CD4-positive, alpha-beta T cell (primary cell): ENCODE data around the gene MAD2L1. TPM values are rescaled to one million over a fixed set of nuclear protein-coding genes. Genes with fewer than 3 reads are reported as not detected.

Experiments
- ATAC-seq: fragments of 200-7000 bp; cut with Tn5 transposase; one replicate; pipeline ENCODE4 v1.10.0; 2022; ENCODE audit warnings: mild to moderate bottlenecking; ENCODE audit not compliant: poor library complexity
- CTCF ChIA-PET: fragments of 350-600 bp; sonication (Branson Sonifier 250); formaldehyde crosslinking; loops from one replicate; lab custom pipeline; 2021; ENCODE audit warnings: antibody characterized with exemption, inconsistent platforms; lab: Charles Lee
- POLR2A ChIA-PET: fragments of 350-600 bp; sonication (Branson Sonifier 250); formaldehyde crosslinking; loops from one replicate; lab custom pipeline; 2021; ENCODE audit warnings: antibody characterized with exemption, inconsistent platforms; lab: Charles Lee
- DNase-seq, 14 experiments: peaks; one replicate each; pipeline ENCODE4 v3.0.0-alpha.2; 2013 to 2020; ENCODE audit warnings: mixed read lengths in 2 of 14
- H3K27ac ChIP-seq, 2 donors: one replicate each; pipeline versions ENCODE4 v1.5.1 to v1.7.0; 2013; ENCODE audit warnings: low read length in 2 of 2, low read depth in 1 of 2, mild to moderate bottlenecking in 1 of 2
- H3K27me3 ChIP-seq, 2 experiments: 1 replicate in 1 of 2; 2 replicates in 1 of 2; pipeline versions ENCODE4 v1.6.1 to v1.7.0; 2013; ENCODE audit warnings: low read length in 2 of 2, control low read depth in 1 of 2, mild to moderate bottlenecking in 1 of 2, moderate library complexity in 1 of 2; ENCODE audit not compliant: insufficient read depth in 2 of 2, control insufficient read depth in 1 of 2
- H3K36me3 ChIP-seq: one replicate; pipeline ENCODE4 v1.6.1; 2013; ENCODE audit warnings: low read length, control low read depth; ENCODE audit not compliant: insufficient read depth
- H3K4me1 ChIP-seq: one replicate; pipeline ENCODE4 v1.6.1; 2013; ENCODE audit warnings: low read length, control low read depth; ENCODE audit not compliant: insufficient read depth
- H3K4me3 ChIP-seq: one replicate; pipeline ENCODE4 v1.5.1; 2013; ENCODE audit warnings: mild to moderate bottlenecking, low read length, moderate library complexity
- H3K9me3 ChIP-seq, 2 experiments: 1 replicate in 1 of 2; 2 replicates in 1 of 2; pipeline versions ENCODE4 v1.6.1 to v1.7.0; 2013; ENCODE audit warnings: low read length in 2 of 2, mild to moderate bottlenecking in 2 of 2, control low read depth in 1 of 2, moderate library complexity in 1 of 2; ENCODE audit not compliant: control insufficient read depth in 1 of 2, insufficient read depth in 1 of 2
- H3K27ac Mint-ChIP-seq: one replicate; pipeline ENCODE4 v1.8.0; 2020; ENCODE audit warnings: mixed read lengths
- H3K27me3 Mint-ChIP-seq: one replicate; pipeline ENCODE4 v1.8.0; 2021; ENCODE audit warnings: mixed read lengths
- H3K36me3 Mint-ChIP-seq: one replicate; pipeline ENCODE4 v1.8.0; 2021; ENCODE audit warnings: low read depth, mixed read lengths
- H3K4me1 Mint-ChIP-seq: one replicate; pipeline ENCODE4 v1.8.0; 2021; ENCODE audit warnings: low read depth, mixed read lengths
- H3K4me3 Mint-ChIP-seq: one replicate; pipeline ENCODE4 v1.8.0; 2020; ENCODE audit warnings: mild to moderate bottlenecking, mixed read lengths
- H3K9me3 Mint-ChIP-seq: one replicate; pipeline ENCODE4 v1.8.0; 2020; ENCODE audit warnings: mixed read lengths
- CTCF ChIP-seq: fragments of 200-600 bp; IDR thresholded peaks from one replicate; pipeline ENCODE4 v1.8.0; 2022; ENCODE audit warnings: antibody characterized with exemption, mild to moderate bottlenecking
- intact Hi-C, 2 experiments: fragments of 100-400 bp; cut with DNase I in 1 of 2; cut with micrococcal nuclease in 1 of 2; formaldehyde crosslinking; loops; one replicate each; pipeline versions ENCODE4 v1.15.1 to v1.9.0; 2023 to 2025; cut with DNase I, micrococcal nuclease
- total RNA-seq, 174 experiments: library from RNA in 2 of 174; stranded (reverse) in 2 of 174; gene quantifications; one replicate each; pipeline ENCODE4 v1.2.3 and lab custom pipeline; 2021 to 2026

Gene MAD2L1
- total RNA-seq, 2 experiments from 2014 or later = 4.6 to 5.6 TPM

DNA sequence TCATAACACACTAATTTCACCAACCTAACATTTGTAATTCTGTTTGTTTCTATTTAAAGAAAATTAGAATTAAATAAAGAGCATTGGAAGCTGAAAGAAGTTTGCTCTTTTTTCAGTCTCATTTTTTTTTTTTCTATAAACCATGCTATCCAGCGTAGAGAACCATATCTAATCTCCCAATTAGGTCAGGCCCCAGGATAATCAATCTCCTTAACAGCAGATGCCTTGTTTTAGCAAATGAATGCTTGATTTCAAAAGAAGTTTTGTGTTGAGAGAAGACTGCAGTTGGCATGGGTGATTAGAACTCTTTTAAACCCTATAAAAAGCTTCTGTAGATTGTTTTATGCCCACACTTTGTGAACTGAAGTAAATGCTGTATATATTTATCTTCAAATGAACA lies 15.6 kb upstream of the MAD2L1 start:
- Histone ChIP-seq H3K36me3 (no peaks in the 10 kb centered on the region), H3K27me3 (no peaks in the 10 kb centered on the region), H3K4me3 (no peak overlapping the region), H3K27ac (no peak overlapping the region), H3K9me3 (peaks cover 0 to 3% of the 10 kb centered on the region in 2 experiments), H3K4me1 (no peaks in the 10 kb centered on the region)
- TF ChIP-seq CTCF = no peak
- ATAC-seq = no peak
- intact Hi-C loops = no loop called here
- no peaks in the 10 kb centered on the region for H3K4me1 Mint-ChIP-seq
- ChIA-PET CTCF (no interaction called here), POLR2A (no interaction called here)
- DNase-seq = no peak
- no peaks in the 10 kb centered on the region for H3K9me3 Mint-ChIP-seq
- H3K4me3 Mint-ChIP-seq = no peak overlapping the region
- no peak overlapping the region for H3K27ac Mint-ChIP-seq
- peaks cover 11% of the 10 kb centered on the region for H3K27me3 Mint-ChIP-seq
- no peaks in the 10 kb centered on the region for H3K36me3 Mint-ChIP-seq

DNA sequence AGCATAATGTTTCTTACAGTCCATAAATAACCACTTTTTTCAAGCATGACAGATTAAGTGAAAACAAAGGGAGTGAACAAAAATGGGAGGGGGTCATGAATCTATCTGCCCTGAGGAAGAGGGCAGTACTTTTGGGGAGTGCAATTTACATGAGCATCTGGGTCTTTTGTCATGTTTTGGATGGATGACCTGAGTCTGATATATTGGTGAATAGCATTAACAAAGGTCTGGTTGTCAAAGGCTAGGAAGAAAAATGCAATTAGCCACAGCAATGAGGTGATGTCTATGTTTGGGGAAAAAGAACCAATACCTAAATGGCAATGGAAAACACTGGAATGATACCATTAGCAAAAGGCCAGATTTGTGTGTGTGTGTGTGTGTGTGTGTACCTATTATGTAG lies 15.1 kb upstream of the MAD2L1 start:
- DNase-seq (no peak), ATAC-seq (no peak)
- Mint-ChIP-seq H3K36me3 (no peaks in the 10 kb centered on the region), H3K4me3 (no peak overlapping the region), H3K4me1 (no peaks in the 10 kb centered on the region), H3K27me3 (peaks cover 10% of the 10 kb centered on the region), H3K27ac (no peak overlapping the region), H3K9me3 (no peaks in the 10 kb centered on the region)
- Histone ChIP-seq H3K4me3 (no peak overlapping the region), H3K36me3 (no peaks in the 10 kb centered on the region), H3K27ac (no peak overlapping the region), H3K9me3 (no peaks in the 10 kb centered on the region), H3K4me1 (no peaks in the 10 kb centered on the region), H3K27me3 (no peaks in the 10 kb centered on the region)
- ChIA-PET CTCF (no interaction called here), POLR2A (no interaction called here)
- no peak for TF ChIP-seq CTCF
- intact Hi-C loops = no loop called here

DNA sequence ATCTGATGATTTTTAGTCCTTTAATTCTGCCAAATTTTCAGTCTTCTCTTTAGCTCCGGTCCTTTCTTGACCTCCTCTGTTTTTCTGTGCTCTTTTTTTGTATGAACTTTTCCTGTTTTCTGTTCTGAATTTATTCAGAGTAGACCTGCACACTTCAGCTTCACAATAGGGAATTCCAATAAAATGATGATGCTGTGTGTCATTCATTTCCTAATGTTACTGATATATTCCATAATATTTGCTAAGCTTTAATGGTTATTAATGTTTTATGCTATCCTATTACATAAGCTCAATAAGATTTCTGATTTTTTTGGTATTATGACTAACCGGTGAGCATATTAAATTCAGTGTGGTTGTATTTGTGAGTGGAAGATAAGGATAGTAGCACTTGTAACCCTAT lies 13.9 kb upstream of the MAD2L1 start:
- Mint-ChIP-seq H3K9me3 (no peaks in the 10 kb centered on the region), H3K27me3 (no peaks in the 10 kb centered on the region), H3K4me3 (no peak overlapping the region), H3K36me3 (no peaks in the 10 kb centered on the region), H3K27ac (no peak overlapping the region), H3K4me1 (no peaks in the 10 kb centered on the region)
- H3K9me3 ChIP-seq = no peaks in the 10 kb centered on the region
- intact Hi-C loops = no loop called here
- H3K4me3 ChIP-seq = no peak overlapping the region
- TF ChIP-seq CTCF = no peak
- ATAC-seq (no peak), DNase-seq (no peak)
- no peaks in the 10 kb centered on the region for H3K27me3 ChIP-seq
- CTCF ChIA-PET = no interaction called here
- H3K27ac ChIP-seq = no peak overlapping the region
- POLR2A ChIA-PET = no interaction called here
- no peaks in the 10 kb centered on the region for H3K4me1 ChIP-seq
- no peaks in the 10 kb centered on the region for H3K36me3 ChIP-seq
